GM12878 (cell line): Measurements from ENCODE around the gene MORC3. TPM values are rescaled to one million over a fixed set of nuclear protein-coding genes. Genes with fewer than 3 reads are reported as not detected.

Experiments used
- CBFB ChIP-seq: IDR thresholded peaks from 2 replicates; pipeline ENCODE4 v1.6.1; 2016; ENCODE audit warnings: antibody characterized with exemption, low read depth
- CBX5 ChIP-seq: sonication (generic); IDR thresholded peaks from 2 replicates; pipeline ENCODE4 v1.6.1; 2016; ENCODE audit warnings: low read depth, moderate library complexity, mild to moderate bottlenecking, inconsistent platforms
- CREB1 ChIP-seq: IDR thresholded peaks from 2 replicates; pipeline ENCODE4 v1.6.1; 2012; ENCODE audit warnings: low read depth, mild to moderate bottlenecking, inconsistent platforms
- MLLT1 ChIP-seq: fragments of 450-650 bp; IDR thresholded peaks from 2 replicates; pipeline ENCODE4 v1.6.1; 2016; ENCODE audit warnings: mild to moderate bottlenecking
- MTA3 ChIP-seq: IDR thresholded peaks from 2 replicates; pipeline ENCODE4 v1.6.1; 2012; ENCODE audit warnings: low read length, inconsistent platforms, borderline replicate concordance
- NFYB ChIP-seq: IDR thresholded peaks from 2 replicates; pipeline ENCODE4 v1.6.1; 2011; ENCODE audit warnings: low read depth, mild to moderate bottlenecking, low read length, improper control_type of control experiment, moderate library complexity; ENCODE audit not compliant: insufficient read depth
- NKRF ChIP-seq: fragments of 450-650 bp; conservative IDR thresholded peaks from 2 replicates; pipeline ENCODE4 v1.6.1; 2017; ENCODE audit warnings: mild to moderate bottlenecking, moderate library complexity
- POU2F2 ChIP-seq: IDR thresholded peaks from 3 replicates; pipeline ENCODE4 v1.6.1; 2011; ENCODE audit warnings: low read depth, mild to moderate bottlenecking, low read length, borderline replicate concordance
- PRDM15 ChIP-seq: fragments of 450-650 bp; formaldehyde crosslinking; IDR thresholded peaks from 2 replicates; pipeline ENCODE4 v1.4.0; 2020; ENCODE audit warnings: mild to moderate bottlenecking, moderate library complexity
- REST ChIP-seq: IDR thresholded peaks from 2 replicates; pipeline ENCODE4 v1.6.1; 2012; ENCODE audit warnings: mild to moderate bottlenecking, low read depth, low read length
- SP1 ChIP-seq: IDR thresholded peaks from one replicate; pipeline ENCODE4 v1.6.1; 2011; ENCODE audit warnings: low read depth, low read length
- TCF12 ChIP-seq: IDR thresholded peaks from 2 replicates; pipeline ENCODE4 v1.6.1; 2011; ENCODE audit warnings: low read depth, mild to moderate bottlenecking, low read length
- YBX1 ChIP-seq: fragments of 450-650 bp; IDR thresholded peaks from 2 replicates; pipeline ENCODE4 v1.6.1; 2016; ENCODE audit warnings: antibody characterized with exemption
- ZNF592 ChIP-seq: fragments of 450-650 bp; IDR thresholded peaks from 2 replicates; pipeline ENCODE4 v1.6.1; 2017; ENCODE audit warnings: mild to moderate bottlenecking, moderate library complexity
- polyA plus RNA-seq, 11 experiments: library from polyadenylated mRNA; depleted of rRNA in 4 of 11; unstranded in 6 of 11; stranded (reverse) in 5 of 11; fragments of >200 nt; fragmentation: Nextera tagmentation in 4 of 11; fragmentation: Illumina TruSeq in 1 of 11; extraction: Ambion mirVana in 4 of 11; extraction: Trizol in 1 of 11; gene quantifications; 1 replicate in 1 of 11; 2 replicates in 10 of 11; pipeline versions ENCODE4 v1.2.1 to v1.2.3, GENCODE V29; 2011 to 2016; ENCODE audit warnings: inconsistent platforms in 2 of 11, missing spikeins in 2 of 11, low read depth in 1 of 11
- total RNA-seq, 4 experiments: library from RNA; depleted of rRNA in 3 of 4; stranded (reverse); fragments of >200 nt in 3 of 4; fragmentation: Illumina TruSeq in 1 of 4; extraction: Trizol in 1 of 4; gene quantifications; 2 replicates each; pipeline versions ENCODE4 v1.2.1 to v1.2.3, GENCODE V29; 2013 to 2021

The MORC3 gene
- total and polyA plus RNA-seq, 10 of the 15 experiments (the other 5 are each of a cell fraction or from before 2014, with no cell fraction given): 5.5 to 29.9 (median 16.3) TPM

- TF ChIP-seq PRDM15 (CRISPR knock-in tag) (no peak), CBX5 (no peak; the same call in 1 of the 2 replicates), POU2F2 (peak; percentile 65; the same call in 1 of the 3 replicates), REST (no peak), ZNF592 (no peak), CREB1 (peak; percentile 70), MTA3 (no peak), SP1 (peak; percentile 96), TCF12 (peak; percentile 33; the same call in 1 of the 2 replicates), MLLT1 (peak; percentile 66; the same call in 1 of the 2 replicates), NKRF (peak; percentile 58; the same call in 1 of the 2 replicates), CBFB (peak; percentile 87), YBX1 (no peak), NFYB (0 out of 2 replicates have a peak, but pooled peaks have one; percentile 13)
Measured at GRCh38 chr21:36319767-36320420, at the start of gene MORC3 (continued).
